ENCODE data around the gene NKX1-1.
"Not testable (repeated sequence)": the region's sequence is repeated elsewhere in the genome, so short reads cannot be mapped to it uniquely, and the experiment has no call there.

NKX1-1 gene
- total RNA-seq, result 0 reads per million in 2 donors

DNA sequence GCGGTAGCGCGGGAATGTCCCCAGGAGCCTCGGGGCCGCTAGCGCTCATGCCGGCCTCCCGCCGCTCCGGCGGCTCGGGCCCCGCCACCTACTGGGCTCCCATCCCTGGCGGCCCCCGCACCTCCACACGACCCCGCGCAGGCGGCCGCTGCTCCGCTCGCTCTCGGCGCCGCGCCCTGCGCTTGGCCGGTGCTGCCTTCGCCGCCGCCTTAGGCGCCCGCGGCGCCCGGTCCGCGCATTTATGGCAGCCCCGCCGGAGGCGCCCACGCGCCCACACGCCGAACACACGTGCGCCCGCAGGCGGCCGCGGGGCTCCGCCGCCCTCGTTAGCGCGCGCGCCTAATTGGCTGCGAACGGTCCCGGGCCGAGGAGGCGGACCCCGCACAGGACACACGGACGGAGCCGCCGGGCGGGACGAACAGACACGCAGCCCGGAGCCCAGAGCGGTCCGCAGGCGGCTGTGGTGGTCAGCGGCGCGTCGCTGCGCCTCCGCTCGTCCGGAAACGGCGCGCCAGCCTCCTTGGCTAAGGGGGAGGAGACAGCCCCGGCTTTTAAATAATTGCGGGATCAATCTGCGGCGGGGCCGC is at the start of gene NKX1-1:
NKX1-1 (minus strand) TSS at position 49 of the 587 bp plus-strand sequence; CDS start at position 49, 0 bp downstream.
- no peak for DNase-seq

DNA sequence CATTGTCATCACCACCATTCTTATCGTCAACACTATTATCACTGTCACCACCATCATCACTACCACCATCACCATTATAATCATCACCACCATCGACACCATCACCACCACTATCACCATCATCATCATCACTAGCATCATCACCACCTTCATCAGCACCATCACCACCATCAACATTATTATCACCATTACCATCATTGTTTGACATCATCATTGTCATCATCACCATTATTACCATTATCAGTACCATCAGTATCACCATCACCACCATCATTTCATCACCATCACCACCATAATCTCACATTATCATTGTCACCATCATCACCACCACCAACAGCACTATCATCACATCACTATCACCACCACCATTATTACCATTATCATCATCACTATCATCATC is 47.5 kb upstream of the NKX1-1 start:
- DNase-seq, result no peak

DNA sequence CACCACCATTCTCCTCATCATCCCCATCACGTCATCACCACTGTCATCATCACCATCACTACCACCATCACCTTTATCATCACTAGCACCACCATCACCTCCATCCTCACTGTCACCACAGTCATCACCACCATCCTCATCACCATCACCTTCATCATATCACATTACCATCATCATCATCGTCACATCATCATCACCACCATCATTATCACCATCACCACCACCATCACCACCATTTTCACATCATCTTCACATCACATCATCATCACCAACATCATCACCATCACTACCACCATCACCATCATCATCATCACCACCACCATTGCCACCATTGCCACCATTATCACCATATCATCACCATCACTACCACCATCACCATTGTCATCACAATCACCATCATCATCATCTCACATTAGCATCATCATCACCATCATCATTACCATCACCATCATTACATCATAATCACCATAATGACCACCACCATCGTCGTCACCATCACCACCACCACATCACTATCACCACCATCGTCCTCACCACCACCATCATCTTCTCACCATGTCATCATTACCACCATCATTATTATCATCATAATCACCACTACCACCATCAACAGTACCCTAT is 46.3 kb upstream of the NKX1-1 start:
- no peak for DNase-seq

DNA sequence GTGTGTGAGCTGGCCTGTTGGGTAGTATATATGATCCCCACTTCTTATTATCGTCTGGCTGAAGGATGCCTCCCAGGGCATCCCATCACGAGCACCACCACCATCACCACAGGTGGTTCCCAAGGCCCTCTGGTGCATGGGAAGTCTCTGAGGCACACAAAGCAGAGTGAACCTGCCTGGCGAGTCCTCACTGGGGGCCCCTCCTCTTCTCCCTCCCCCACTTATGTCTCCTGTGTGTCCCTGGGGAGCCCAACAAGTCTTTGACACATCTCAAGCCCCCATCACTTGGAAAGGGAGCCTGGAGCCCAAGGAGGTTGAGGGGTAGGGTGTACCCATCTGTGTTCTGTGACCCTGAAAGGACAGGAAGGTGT is 45.5 kb upstream of the NKX1-1 start:
- DNase-seq, result no peak

DNA sequence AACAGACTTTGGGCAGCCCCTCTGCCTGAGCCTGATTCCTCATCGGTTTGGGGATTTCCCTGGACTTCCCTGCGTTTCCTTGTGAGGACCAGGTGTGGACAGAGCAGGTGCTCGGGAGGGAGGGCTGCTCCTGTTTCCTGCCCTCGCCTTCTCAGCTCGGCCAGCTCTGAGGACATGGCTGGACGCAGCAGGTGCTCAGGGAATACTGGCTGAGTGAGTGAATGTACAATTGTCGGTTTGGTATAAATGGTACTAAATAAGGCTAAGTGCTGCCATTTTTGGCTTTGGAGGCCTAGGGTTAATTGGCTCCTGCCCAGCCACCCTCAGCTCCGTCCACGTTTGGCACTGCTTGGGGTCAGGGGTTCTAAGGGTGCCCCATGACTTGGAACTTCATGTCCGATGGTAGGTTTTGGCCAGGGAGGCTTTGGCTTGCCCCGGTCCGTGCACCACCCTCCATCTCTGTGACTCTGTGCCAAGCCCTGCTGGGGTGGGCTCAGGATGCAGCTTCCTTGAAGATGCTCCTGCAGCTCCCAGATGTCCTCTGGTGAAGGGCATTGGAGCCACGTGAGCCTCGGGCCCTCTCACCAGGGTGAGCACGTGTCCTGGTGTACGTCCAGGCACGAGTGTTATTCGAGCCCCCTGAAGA is 45.0 kb upstream of the NKX1-1 start:
- no peak for DNase-seq

DNA sequence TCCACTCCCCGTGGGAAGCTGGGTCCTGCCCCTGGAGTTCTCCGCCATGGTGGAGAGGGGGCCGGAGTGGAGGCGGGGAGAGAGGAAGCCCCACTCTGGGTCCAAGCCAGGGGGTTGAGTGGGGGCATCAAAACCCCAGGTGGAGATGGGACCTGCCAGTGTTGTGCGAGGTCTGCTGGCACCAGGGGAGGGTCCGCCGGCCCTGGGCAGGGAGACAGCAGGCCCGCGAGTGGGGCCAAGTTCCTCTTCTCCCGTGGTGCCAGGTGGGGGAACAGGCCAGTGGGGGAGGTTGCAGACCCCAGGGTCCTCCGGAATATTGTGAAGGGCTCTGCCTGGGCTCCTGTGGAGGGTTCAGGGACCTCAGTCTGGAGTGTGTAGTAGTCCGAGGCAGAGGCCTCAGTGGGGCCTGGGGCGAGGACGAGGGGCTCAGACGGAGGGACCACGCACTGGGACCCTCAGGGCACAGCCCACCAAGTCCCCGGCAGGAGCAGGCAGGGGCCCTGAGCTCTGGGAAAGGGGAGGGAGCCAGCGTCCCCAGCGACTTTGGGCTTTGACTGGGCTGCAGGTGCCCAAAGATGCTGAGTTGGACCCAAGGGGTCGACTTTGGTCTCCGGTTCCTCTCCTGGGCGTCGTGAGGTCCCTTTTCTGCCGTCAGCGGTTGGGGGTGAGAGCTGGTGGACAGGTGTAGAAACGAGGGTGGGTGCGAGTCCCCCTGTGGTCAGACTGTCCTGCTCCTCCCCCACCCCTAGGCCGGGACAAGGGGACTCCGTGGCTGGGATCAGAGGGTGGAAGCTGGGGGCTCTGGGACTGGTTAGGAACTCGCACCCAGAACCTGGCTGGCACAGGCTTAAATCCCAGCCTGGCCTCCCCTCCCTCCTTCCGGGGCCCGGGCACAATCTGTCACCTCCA is 43.8 kb upstream of the NKX1-1 start:
- no peak for DNase-seq

DNA sequence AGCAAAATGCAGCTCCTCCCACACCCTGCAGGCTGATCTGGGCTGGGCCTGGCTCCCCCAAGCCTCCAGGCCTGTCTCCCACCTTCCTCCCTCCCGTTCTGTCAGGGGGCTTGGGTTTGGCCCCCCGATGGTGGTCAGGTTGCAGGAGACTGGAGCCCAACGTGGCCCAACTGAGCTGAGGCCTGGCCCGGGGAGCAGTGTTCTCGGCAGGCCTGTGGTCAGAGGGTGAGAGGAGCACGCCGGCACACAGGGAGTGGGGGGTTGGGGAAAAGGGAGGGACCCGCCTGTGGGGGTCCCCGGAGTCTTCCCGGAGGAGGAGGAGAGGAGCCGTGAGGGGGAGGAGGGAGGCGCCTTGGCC is 43.2 kb upstream of the NKX1-1 start:
- DNase-seq, result no peak

DNA sequence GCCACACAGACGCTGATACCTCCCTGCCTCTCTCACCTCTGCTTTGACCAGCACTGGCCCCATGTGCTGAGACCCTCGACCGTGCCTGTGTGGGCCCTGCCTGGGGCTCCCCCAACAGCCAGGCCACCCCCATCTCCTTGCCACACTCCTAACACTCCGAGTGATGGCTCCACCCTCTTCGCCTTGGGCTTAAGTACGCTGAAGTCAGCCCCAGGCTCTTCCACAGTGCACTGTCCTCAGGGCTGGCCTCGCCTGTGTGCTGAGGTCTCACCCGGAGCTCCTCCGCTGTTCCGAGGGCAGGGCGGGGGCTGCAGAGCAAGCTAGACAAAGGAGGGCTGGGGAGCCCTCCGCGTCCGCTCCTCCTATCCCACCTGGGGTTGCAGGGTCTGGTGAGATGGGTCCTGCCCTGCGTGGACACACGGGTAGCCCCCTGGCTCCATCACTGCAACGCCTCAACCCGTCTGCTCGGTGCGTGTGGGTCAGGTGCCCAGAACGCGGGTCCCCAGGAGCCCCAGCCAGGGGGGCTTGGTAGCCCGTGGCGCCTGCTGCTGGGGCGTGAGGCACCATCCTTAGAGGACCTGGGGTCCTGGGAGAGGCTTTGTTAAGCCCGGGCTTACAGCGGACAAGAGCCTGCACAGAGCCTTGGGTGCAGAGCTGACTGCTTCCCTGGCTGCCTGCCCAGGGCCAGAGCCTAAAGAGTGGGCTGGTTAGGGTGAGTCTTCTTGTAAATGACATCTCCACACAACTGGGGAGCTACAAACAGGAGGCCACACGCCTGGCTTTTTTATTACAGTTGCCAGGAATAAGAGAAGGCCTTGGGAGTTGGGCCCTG is 42.6 kb upstream of the NKX1-1 start:
- no peak for DNase-seq

DNA sequence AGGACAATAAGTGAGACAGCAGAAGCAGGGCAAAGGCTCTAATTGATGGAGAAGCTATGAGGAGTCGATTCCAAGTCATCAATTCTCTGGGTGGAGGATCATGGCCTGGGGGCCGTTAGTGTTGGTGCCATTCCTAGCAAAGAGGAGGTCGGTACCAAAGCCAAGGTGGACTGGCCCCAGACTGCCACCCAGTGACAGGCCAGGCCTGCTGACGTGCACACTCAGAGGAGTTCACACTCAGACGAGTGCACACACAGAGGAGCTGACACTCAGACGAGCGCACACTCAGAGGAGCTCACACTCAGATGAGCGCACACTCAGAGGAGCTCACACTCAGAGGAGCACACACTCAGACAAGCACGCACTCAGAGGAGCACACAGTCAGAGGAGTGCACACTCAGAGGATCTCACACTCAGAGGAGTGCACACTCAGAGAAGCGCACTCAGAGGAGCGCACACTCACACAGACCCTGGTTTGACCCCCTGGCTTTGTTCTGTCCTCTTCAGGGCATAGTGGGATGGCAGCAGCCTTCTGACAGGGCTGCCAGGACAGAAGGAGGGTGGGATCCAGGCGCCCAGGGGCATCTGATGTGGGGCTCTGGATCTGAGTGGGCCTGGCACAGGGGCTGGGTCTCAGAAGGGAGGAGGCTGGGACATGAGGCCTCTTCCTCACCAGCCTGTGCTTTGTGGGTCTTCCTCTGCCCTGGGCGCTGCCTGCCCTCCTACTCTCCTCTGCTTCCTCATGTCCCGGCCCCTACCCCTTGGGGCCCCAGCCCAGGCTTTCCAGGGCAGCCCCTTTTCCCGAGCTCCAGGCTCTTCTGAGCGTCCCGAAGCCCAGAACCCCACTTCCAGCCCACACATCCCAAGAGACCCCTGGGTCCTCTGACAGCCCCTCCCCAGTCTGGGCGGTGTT is 41.7 kb upstream of the NKX1-1 start:
- DNase-seq, result no peak

DNA sequence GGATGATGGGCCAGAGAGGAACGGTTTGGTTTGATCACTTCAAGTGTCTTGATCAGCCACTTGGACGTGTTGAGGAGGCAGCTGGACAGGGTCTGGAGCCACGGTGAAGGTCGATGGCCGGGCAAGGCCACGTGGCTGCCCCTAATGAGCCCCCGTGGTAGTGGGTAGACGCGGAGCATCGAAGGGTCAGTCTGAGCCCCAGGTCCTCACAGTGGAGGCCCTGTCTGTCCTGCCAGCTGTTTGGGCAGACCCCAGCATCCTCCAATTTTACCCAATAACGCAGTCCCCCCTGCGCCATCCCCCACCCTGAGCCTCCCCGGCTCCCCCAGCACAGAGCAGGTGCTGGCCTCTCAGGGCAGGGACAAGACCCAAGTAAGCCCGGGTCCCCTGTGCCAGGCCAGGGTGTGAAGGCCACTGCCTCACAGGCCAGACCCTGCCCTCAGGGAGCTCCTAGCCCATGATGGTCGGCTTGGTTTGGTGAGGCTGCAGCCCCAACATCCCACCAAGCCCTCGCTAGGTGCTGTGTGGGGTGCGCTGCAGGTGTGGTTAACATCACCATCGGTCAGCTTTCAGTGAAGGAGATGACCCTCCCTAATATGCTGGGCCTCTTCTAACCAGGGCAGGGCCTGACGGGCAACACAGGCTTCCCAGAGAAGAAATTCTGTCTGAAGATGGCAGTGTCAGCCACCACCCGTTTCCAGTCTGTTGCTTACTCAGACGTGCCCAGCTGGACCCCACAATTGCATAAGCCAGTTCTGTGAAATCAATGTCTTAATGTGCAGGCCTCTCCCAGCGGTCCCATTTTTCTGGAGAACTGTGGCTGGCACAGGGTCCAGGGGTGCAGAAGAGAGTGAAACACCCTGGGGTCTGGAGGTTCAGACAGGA is 40.5 kb upstream of the NKX1-1 start:
- no peak for DNase-seq

DNA sequence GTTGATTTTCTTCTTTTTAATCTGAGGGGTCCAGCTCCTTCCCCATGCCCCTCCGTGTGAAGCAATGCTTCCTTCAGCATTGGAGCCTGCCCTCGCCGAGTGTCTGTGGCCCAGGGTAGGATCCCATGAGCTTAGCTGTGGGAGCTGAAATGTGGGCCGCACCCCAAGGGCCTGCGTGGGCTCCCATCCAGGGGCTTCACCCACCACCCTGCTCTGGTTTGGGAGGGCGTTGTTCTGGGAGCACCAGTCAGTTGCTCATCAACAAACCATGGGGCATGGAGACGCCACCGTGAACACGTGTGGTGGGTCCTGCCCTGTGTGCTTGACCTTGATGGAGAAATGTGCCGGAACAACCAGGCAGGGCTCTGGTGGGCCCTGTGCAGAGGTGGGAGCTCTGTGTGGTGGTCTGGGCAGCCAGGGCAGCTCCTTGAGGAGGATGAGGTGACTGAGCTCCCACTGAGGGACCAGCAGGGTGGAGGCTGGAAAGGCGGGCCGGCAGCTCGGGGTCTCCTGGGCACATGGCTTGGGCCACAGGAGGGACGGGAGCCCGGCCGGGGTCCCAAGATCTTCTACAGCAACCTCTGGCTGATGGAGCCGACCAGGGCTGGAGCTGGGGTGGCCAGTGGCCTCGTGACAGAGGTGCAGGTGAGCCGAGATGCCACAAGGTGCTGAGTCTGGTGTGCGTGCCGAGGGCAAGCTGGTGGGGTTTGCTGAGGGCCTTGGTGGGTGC is 39.6 kb upstream of the NKX1-1 start:
- DNase-seq, result no peak

DNA sequence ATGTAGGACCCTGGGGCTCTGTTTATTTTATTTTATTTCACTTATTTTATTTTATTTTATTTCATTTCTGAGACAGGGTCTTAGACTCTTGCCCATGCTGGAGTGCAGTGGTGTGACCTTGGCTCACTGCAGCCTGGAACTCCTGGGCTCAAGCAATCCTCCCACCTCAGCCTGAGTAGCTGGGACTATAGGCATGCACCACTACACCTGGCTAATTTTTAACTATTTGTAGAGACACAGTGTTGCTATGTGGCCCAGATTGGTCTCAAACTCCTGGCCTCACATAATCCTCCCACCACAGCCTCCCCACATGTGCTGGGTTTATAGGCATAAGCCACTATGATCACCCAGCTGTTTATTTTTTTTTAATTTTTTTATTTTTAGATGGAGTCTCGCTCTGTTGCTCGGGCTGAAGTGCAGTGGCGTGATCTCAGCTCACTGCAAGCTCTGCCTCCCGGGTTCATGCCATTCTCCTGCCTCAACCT is 37.5 kb upstream of the NKX1-1 start:
- DNase-seq, result not testable (repeated sequence)

DNA sequence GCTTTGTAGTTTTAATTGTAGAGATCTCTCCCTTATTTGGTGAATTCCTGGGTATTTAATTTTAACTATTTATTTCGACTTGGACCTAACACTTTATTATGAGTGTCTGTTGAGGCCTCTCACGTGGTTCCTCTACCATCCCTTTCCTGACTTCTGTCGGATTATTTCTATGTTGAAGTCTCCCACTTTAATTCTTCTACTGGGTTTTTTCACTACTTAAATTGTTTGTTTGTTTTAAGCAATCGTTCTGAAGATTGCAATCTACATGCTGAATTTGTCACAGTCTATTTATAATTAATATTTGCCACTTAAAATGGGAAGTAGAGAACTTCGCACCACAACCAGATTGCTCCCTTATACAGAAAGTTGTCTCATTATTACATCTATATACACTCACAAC is 20.8 kb upstream of the NKX1-1 start:
- no peak for DNase-seq

DNA sequence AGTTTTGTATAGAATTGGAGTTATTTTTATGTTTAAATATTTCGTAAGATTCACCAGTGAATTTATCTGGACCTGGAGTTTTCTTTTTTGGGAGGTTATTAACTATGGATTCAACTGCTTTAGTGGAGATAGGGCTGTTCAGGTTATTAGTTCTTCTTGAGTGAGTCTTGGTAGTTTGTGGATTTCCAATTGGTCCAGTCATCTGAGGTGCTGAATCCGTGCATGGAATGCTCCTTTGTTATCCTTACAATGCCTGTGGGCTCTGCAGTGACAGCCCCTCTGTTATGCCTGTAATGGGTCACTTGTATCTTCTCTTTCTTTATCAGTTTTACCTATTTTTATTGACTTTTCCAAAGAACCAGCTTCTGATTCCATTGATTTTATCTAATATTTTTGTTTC is 15.4 kb upstream of the NKX1-1 start:
- DNase-seq, result no peak

DNA sequence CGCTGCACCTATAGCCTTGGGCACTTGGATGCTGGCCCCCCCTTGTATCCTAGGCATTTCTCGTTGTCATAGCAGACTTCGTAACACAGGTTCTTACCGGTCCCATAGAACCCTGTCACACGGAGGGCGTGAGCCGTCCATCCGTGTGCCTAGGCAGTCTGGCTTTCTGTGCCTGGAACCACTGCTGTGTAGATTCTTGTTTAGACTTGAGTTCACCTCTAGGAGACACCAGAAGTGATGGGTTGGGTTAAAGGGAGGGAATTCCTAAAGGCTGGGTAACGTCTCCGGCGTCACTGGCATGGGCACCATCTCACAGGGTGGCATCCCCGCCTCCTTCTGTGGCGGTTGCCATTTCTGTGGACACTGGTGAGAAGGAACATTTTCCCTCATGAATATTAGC is 13.5 kb upstream of the NKX1-1 start:
- DNase-seq, result no peak

DNA sequence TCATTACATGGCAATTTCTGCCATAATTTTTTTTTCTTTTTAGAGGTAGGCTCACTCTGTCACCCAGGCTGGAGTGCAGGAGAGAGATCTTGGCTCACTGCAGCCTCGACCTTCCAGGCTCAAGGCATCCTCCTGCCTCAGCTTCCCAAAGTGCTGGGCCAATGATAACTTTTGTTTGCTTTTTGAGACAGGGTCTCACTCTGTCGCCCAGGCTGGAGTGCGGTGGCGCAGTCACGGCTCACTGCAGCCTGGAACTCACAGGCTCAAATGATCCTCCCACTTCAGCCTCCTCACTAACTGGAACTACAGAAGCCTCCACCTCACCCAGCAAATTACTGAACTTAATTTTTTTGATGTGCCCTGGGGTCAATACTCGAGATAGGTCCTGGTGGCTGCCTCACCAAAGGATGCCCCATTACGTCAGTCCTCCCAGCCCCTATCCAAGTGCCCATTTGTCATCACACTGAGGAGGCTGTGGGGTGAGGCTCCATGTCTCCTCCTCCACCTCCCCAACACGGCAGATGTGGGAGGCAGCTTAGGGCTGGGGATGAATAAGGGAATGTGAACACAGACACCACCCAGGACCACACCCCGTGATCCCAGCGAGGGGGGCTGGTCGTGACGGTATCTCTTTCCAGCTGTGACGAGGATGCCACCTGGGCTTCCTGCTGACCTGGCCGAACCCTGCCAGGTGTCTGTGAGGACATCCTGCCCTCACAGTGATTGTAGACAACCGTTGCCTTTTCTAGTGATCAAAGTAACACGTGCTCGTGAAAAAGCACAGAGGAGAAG is 12.4 kb upstream of the NKX1-1 start:
- DNase-seq, result no peak

DNA sequence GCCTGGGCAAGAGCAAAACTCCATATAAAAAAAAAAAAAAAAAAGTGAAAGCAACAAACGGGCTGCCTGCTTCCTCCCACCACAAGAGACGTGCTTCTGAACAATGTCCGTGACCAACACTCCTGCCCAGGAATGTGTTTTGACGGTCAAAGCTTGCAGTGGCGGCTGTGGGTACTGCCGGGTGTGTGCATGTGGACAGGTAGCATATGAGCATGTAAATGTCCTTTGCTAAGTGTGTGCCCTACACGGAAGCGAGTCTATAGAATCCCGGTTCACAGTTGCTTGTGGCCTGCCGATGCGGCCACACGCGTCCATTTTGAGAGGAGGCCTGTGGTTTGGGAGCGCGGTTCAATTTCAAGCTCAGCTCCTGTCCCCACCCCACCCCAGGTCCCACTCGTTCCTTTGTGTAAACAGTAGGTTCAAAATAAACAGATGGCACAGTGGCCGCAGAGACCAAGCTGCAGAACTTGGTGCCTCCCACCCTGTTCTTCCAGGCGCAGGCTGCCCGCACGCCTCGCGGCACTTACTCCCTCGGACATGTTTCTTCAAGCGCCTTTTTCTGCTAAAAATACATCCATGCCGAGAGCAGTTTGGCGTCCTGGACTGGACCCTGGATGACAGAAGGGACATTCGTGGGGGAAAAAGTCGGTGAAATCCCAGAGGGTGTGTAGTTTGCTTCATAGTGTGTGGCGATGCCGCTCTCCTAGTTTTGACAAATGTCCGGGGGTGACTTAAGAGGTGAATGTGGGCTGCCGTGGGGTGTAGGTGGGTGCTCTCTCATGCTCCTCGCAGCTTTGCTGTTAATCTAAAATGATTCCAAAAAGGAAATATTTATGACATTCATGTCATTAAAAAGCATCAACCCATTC is 11.5 kb upstream of the NKX1-1 start:
- no peak for DNase-seq

DNA sequence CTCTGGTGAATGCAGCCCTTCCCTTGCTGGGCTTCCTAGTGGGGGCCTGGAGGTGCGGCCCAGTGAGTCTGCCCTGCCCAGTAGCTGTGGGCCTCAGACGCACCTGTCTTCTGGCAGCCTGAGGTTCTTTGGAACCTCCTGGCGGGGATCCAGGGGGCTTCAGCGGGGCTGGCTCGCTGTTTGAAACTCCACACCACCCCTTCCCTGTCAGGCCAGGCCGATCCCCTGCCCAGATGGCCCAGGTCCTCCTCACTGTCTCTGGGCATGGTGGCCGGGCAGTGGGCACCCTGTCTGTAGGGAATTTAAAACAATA is 10.7 kb upstream of the NKX1-1 start:
- DNase-seq, result no peak

Measured in activated gamma-delta T cell (primary cell).